HEK293 (cell line): ENCODE data around the gene SERPINH1.

Experiments
- CTCF ChIP-seq: fragments of 450-650 bp; formaldehyde crosslinking; IDR thresholded peaks from 2 replicates; pipeline ENCODE4 v1.5.1; 2016; ENCODE audit warnings: missing biosample characterization, missing genetic modification characterization
- GLI4 ChIP-seq: fragments of 450-650 bp; formaldehyde crosslinking; IDR thresholded peaks from 2 replicates; pipeline ENCODE4 v1.5.1; 2016; ENCODE audit warnings: missing biosample characterization, missing genetic modification characterization
- KLF10 ChIP-seq: fragments of 450-650 bp; IDR thresholded peaks from 2 replicates; pipeline ENCODE4 v1.5.1; 2018; ENCODE audit warnings: missing biosample characterization, mild to moderate bottlenecking, missing genetic modification characterization
- REPIN1 ChIP-seq: fragments of 450-650 bp; formaldehyde crosslinking; IDR thresholded peaks from 2 replicates; pipeline ENCODE4 v1.5.1; 2017; ENCODE audit warnings: missing biosample characterization, missing genetic modification characterization, low read depth
- YY1 ChIP-seq: fragments of 450-650 bp; formaldehyde crosslinking; IDR thresholded peaks from 2 replicates; pipeline ENCODE4 v1.5.1; 2018; ENCODE audit warnings: missing biosample characterization, missing genetic modification characterization
- ZNF112 ChIP-seq: fragments of 450-650 bp; formaldehyde crosslinking; IDR thresholded peaks from 2 replicates; pipeline ENCODE4 v1.5.0; 2017; ENCODE audit warnings: missing biosample characterization, missing genetic modification characterization
- ZNF335 ChIP-seq: fragments of 450-650 bp; formaldehyde crosslinking; conservative IDR thresholded peaks from 2 replicates; pipeline ENCODE4 v1.5.1; 2016; ENCODE audit warnings: missing biosample characterization, missing genetic modification characterization
- ZNF747 ChIP-seq: fragments of 450-650 bp; formaldehyde crosslinking; IDR thresholded peaks from 2 replicates; pipeline ENCODE4 v1.5.1; 2016; ENCODE audit warnings: missing biosample characterization, missing genetic modification characterization
- ZNF777 ChIP-seq: fragments of 450-650 bp; formaldehyde crosslinking; IDR thresholded peaks from 2 replicates; pipeline ENCODE4 v1.5.1; 2017; ENCODE audit warnings: missing biosample characterization, missing genetic modification characterization, borderline replicate concordance
- ZSCAN18 ChIP-seq: fragments of 450-650 bp; formaldehyde crosslinking; IDR thresholded peaks from 2 replicates; pipeline ENCODE4 v1.5.1; 2016; ENCODE audit warnings: missing biosample characterization, missing genetic modification characterization
- TF ChIP-seq, protein P1 (sequence below): fragments of 450-650 bp; formaldehyde crosslinking; IDR thresholded peaks from 2 replicates; pipeline ENCODE4 v1.5.1; 2017; ENCODE audit warnings: missing biosample characterization, missing genetic modification characterization
- TF ChIP-seq, protein P2 (sequence below): fragments of 450-650 bp; formaldehyde crosslinking; IDR thresholded peaks from 2 replicates; pipeline ENCODE4 v1.5.1; 2016; ENCODE audit warnings: missing biosample characterization, missing genetic modification characterization, low read depth

DNA sequence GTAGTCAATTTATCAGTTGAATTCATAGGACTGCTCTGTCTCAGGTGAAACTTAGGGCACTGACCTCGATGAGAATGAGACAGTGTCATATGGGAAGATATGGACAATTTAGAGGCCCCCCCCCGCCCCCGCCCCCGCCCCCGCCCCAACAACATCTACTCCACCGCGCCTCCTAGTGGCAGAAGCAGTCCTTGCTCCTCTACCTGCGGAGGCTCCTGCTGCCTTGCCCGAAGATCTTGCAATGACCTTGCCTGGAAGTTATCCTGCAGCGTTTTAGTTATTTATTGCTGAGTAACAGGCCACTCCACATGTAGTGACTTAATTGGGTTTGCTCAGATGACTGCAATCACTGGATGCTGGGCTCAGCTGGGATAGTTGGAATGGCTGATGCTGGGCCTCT is 15.2 kb downstream of the SERPINH1 start:
- TF ChIP-seq CTCF (tag by site-specific recombination): no peak
- TF ChIP-seq ZNF112: no peak
- TF ChIP-seq, protein P1, sequence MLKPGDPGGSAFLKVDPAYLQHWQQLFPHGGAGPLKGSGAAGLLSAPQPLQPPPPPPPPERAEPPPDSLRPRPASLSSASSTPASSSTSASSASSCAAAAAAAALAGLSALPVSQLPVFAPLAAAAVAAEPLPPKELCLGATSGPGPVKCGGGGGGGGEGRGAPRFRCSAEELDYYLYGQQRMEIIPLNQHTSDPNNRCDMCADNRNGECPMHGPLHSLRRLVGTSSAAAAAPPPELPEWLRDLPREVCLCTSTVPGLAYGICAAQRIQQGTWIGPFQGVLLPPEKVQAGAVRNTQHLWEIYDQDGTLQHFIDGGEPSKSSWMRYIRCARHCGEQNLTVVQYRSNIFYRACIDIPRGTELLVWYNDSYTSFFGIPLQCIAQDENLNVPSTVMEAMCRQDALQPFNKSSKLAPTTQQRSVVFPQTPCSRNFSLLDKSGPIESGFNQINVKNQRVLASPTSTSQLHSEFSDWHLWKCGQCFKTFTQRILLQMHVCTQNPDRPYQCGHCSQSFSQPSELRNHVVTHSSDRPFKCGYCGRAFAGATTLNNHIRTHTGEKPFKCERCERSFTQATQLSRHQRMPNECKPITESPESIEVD (tag by site-specific recombination): no peak
- TF ChIP-seq ZNF747: no peak
- TF ChIP-seq ZSCAN18 (tag by site-specific recombination): no peak
- no peak for TF ChIP-seq REPIN1 (tag by site-specific recombination)
- no peak for TF ChIP-seq ZNF777 (tag by site-specific recombination)
- no peak for TF ChIP-seq ZNF335 (tag by site-specific recombination)
- TF ChIP-seq, protein P2, sequence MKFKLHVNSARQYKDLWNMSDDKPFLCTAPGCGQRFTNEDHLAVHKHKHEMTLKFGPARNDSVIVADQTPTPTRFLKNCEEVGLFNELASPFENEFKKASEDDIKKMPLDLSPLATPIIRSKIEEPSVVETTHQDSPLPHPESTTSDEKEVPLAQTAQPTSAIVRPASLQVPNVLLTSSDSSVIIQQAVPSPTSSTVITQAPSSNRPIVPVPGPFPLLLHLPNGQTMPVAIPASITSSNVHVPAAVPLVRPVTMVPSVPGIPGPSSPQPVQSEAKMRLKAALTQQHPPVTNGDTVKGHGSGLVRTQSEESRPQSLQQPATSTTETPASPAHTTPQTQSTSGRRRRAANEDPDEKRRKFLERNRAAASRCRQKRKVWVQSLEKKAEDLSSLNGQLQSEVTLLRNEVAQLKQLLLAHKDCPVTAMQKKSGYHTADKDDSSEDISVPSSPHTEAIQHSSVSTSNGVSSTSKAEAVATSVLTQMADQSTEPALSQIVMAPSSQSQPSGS (tag by site-specific recombination): no peak
- no peak for TF ChIP-seq YY1 (tag by site-specific recombination)
- TF ChIP-seq GLI4 (tag by site-specific recombination): no peak
- no peak for TF ChIP-seq KLF10 (tag by site-specific recombination)
